ENCODE results near the gene ANKRD55. TPM values are rescaled to one million over a fixed set of nuclear protein-coding genes. Genes with fewer than 3 reads are reported as not detected.

Gene ANKRD55
- total and polyA plus RNA-seq, 2 donors from 2014 or later = 0.26 to 1.2 TPM

- FAIRE-seq (no peak), DNase-seq (no peak)
- Histone ChIP-seq H3K9me3 (ENCODE audit: control insufficient read depth in 2 of 3, insufficient read depth in 1 of 3, low read length in 3 of 3) (no peaks in the 10 kb centered on the region), H3K36me3 (ENCODE audit: control insufficient read depth in 2 of 3, insufficient read depth in 3 of 3, low read length in 3 of 3) (no peaks in the 10 kb centered on the region), H3K9ac (ENCODE audit: low read length in 3 of 3) (no peak overlapping the region), H3K27me3 (ENCODE audit: control insufficient read depth, insufficient read depth, low read length) (no peaks in the 10 kb centered on the region), H3K27ac (ENCODE audit: low read depth in 2 of 2, low read length in 2 of 2) (no peak overlapping the region), H3K4me1 (ENCODE audit: control insufficient read depth in 2 of 3, insufficient read depth in 2 of 3, low read depth in 1 of 3, low read length in 3 of 3) (peaks cover 0 to 5% (median 0%) of the 10 kb centered on the region in 3 donors), H3K4me3 (ENCODE audit: low read length in 3 of 3) (no peak overlapping the region)
- no peak for TF ChIP-seq CTCF (IDR thresholded peaks at IDR 0.05; ENCODE audit: borderline replicate concordance, extremely low read depth, insufficient read depth)
- intact Hi-C loops (cut with DNase I) = no loop called here
These were observed 53.7 kb downstream of the ANKRD55 start for GRCh38 chr5:56179442-56179841.

- H3K9me3 ChIP-seq (ENCODE audit: control insufficient read depth in 2 of 3, insufficient read depth in 1 of 3, low read length in 3 of 3) = no peaks in the 10 kb centered on the region
- TF ChIP-seq CTCF (IDR thresholded peaks at IDR 0.05; ENCODE audit: borderline replicate concordance, extremely low read depth, insufficient read depth) = no peak
- H3K27me3 ChIP-seq (ENCODE audit: control insufficient read depth, insufficient read depth, low read length) = no peaks in the 10 kb centered on the region
- intact Hi-C loops (cut with DNase I) = no loop called here
- DNase-seq = no peak
- H3K9ac ChIP-seq (ENCODE audit: low read length in 3 of 3) = no peak overlapping the region
- FAIRE-seq = no peak
- H3K27ac ChIP-seq (ENCODE audit: low read depth in 2 of 2, low read length in 2 of 2) = no peak overlapping the region
- H3K4me3 ChIP-seq (ENCODE audit: low read length in 3 of 3) = no peak overlapping the region
- H3K4me1 ChIP-seq (ENCODE audit: control insufficient read depth in 2 of 3, insufficient read depth in 2 of 3, low read depth in 1 of 3, low read length in 3 of 3) = peaks cover 0 to 5% (median 0%) of the 10 kb centered on the region in 3 donors
- H3K36me3 ChIP-seq (ENCODE audit: control insufficient read depth in 2 of 3, insufficient read depth in 3 of 3, low read length in 3 of 3) = no peaks in the 10 kb centered on the region
These were observed 54.3 kb downstream of the ANKRD55 start for GRCh38 chr5:56178823-56179222.

GRCh38 chr5:56176871-56177533 is 56.1 kb downstream of the ANKRD55 start:
- intact Hi-C loops (cut with DNase I) = no loop called here
- Histone ChIP-seq H3K36me3 (ENCODE audit: control insufficient read depth in 2 of 3, insufficient read depth in 3 of 3, low read length in 3 of 3) (no peaks in the 10 kb centered on the region), H3K27ac (ENCODE audit: low read depth in 2 of 2, low read length in 2 of 2) (no peak overlapping the region), H3K27me3 (ENCODE audit: control insufficient read depth, insufficient read depth, low read length) (no peaks in the 10 kb centered on the region), H3K4me3 (ENCODE audit: low read length in 3 of 3) (no peak overlapping the region), H3K9ac (ENCODE audit: low read length in 3 of 3) (no peak overlapping the region), H3K9me3 (ENCODE audit: control insufficient read depth in 2 of 3, insufficient read depth in 1 of 3, low read length in 3 of 3) (no peaks in the 10 kb centered on the region), H3K4me1 (ENCODE audit: control insufficient read depth in 2 of 3, insufficient read depth in 2 of 3, low read depth in 1 of 3, low read length in 3 of 3) (peaks cover 0 to 8% (median 7%) of the 10 kb centered on the region in 3 donors)
- FAIRE-seq = no peak
- no peak for DNase-seq
- TF ChIP-seq CTCF (IDR thresholded peaks at IDR 0.05; ENCODE audit: borderline replicate concordance, extremely low read depth, insufficient read depth) = no peak

All from kidney (tissue), 14 donors.